Keratinocyte (primary cell): Measurements from ENCODE around the gene MCRIP2. TPM values are rescaled to one million over a fixed set of nuclear protein-coding genes. Genes with fewer than 3 reads are reported as not detected.
"Not testable (repeated sequence)": the region's sequence is repeated elsewhere in the genome, so short reads cannot be mapped to it uniquely, and the experiment has no call there.

Source experiments
- DNase-seq: peaks from one replicate; pipeline ENCODE4 v3.0.0-alpha.2; 2011; ENCODE audit warnings: low read depth, missing footprints, low spot score
- FAIRE-seq: peaks from 2 replicates; lab custom pipeline; 2011; peaks lifted over from hg19 to GRCh38; lab: Jason Lieb, UNC
- H2AFZ ChIP-seq: 2 replicates; pipeline ENCODE4 v1.6.0; 2012; ENCODE audit warnings: low read length, control low read depth, inconsistent platforms; ENCODE audit not compliant: control insufficient read depth
- H3K27ac ChIP-seq: 2 replicates; pipeline ENCODE4 v1.5.1; 2011; ENCODE audit warnings: low read length; ENCODE audit not compliant: control insufficient read depth, insufficient read depth
- H3K27me3 ChIP-seq: 3 replicates; pipeline ENCODE4 v1.6.0; 2011; ENCODE audit warnings: low read length; ENCODE audit not compliant: control insufficient read depth, insufficient read depth; ENCODE audit errors: extremely low read depth
- H3K36me3 ChIP-seq, 2 experiments: 2 replicates in 1 of 2; 3 replicates in 1 of 2; pipeline ENCODE4 v1.5.1; 2011; ENCODE audit warnings: low read length in 2 of 2, mild to moderate bottlenecking in 1 of 2; ENCODE audit not compliant: control insufficient read depth in 2 of 2, insufficient read depth in 2 of 2; ENCODE audit errors: extremely low read depth in 1 of 2
- H3K4me1 ChIP-seq: 3 replicates; pipeline ENCODE4 v1.5.1; 2011; ENCODE audit warnings: low read length; ENCODE audit not compliant: control insufficient read depth, insufficient read depth; ENCODE audit errors: extremely low read depth
- H3K4me2 ChIP-seq: 3 replicates; pipeline ENCODE4 v1.6.0; 2011; ENCODE audit warnings: low read depth, low read length; ENCODE audit not compliant: control insufficient read depth, insufficient read depth; ENCODE audit errors: extremely low read depth
- H3K4me3 ChIP-seq, 3 experiments: fragments of 200-600 bp in 1 of 3; sonication (generic) in 1 of 3; 2 replicates in 2 of 3; 3 replicates in 1 of 3; pipeline ENCODE4 v1.5.1; 2011 to 2016; ENCODE audit warnings: low read length in 3 of 3, mild to moderate bottlenecking in 3 of 3, control low read depth in 2 of 3, inconsistent platforms in 1 of 3, low read depth in 1 of 3, mixed read lengths in 1 of 3, mixed run types in 1 of 3, moderate library complexity in 1 of 3; ENCODE audit not compliant: control insufficient read depth in 2 of 3, insufficient read depth in 2 of 3; ENCODE audit errors: extremely low read depth in 1 of 3
- H3K79me2 ChIP-seq: 2 replicates; pipeline ENCODE4 v1.6.0; 2012; ENCODE audit warnings: low read length; ENCODE audit not compliant: control insufficient read depth, insufficient read depth
- H3K9ac ChIP-seq: 3 replicates; pipeline ENCODE4 v1.6.0; 2011; ENCODE audit warnings: low read length; ENCODE audit not compliant: control insufficient read depth, insufficient read depth; ENCODE audit errors: extremely low read depth
- H3K9me1 ChIP-seq: 3 replicates; pipeline ENCODE4 v1.6.0; 2011; ENCODE audit warnings: low read length; ENCODE audit not compliant: control insufficient read depth, insufficient read depth; ENCODE audit errors: extremely low read depth
- H3K9me3 ChIP-seq: 2 replicates; pipeline ENCODE4 v1.5.1; 2012; ENCODE audit warnings: low read depth, low read length; ENCODE audit not compliant: control insufficient read depth
- H4K20me1 ChIP-seq: 3 replicates; pipeline ENCODE4 v1.6.0; 2011; ENCODE audit warnings: low read length; ENCODE audit not compliant: control insufficient read depth, insufficient read depth; ENCODE audit errors: extremely low read depth
- EZH2 ChIP-seq: IDR thresholded peaks from one replicate; pipeline ENCODE4 v1.6.1; 2012; ENCODE audit warnings: inconsistent platforms, mild to moderate bottlenecking, low read length, moderate library complexity
- dilution Hi-C: fragments of 300-500 bp; cut with MboI; formaldehyde crosslinking; loops from one replicate; pipeline ENCODE4 v1.7.0; 2020; ENCODE audit warnings: low sequenced_read_pairs; ENCODE audit not compliant: extremely low pct_ligation_motif_present
- polyA plus RNA-seq, 5 experiments: library from polyadenylated mRNA; depleted of rRNA in 3 of 5; stranded (reverse) in 3 of 5; stranded (forward) in 1 of 5; unstranded in 1 of 5; fragments of >200 nt; gene quantifications; 1 replicate in 1 of 5; 2 replicates in 3 of 5; 3 replicates in 1 of 5; pipeline versions ENCODE4 v1.2.1 to v1.2.3, GENCODE V29; 2011 to 2012; ENCODE audit warnings: missing spikeins in 2 of 5, low read depth in 1 of 5, low replicate concordance in 1 of 5
- TF ChIP-seq, protein P1 (sequence below), 3 experiments: IDR thresholded peaks in 1 of 3; conservative IDR thresholded peaks in 1 of 3; optimal IDR thresholded peaks in 1 of 3; 2 replicates in 2 of 3; 3 replicates in 1 of 3; pipeline versions ENCODE3 to v1.5.1; 2011; ENCODE audit warnings: low read length in 3 of 3, mild to moderate bottlenecking in 3 of 3, moderate library complexity in 2 of 3, control low read depth in 1 of 3, inconsistent platforms in 1 of 3; ENCODE audit not compliant: insufficient read depth in 2 of 3; ENCODE audit errors: extremely low read depth in 1 of 3

Gene MCRIP2
- polyA plus RNA-seq, 1 donor (not counting 4 experiments of a cell fraction or from before 2014, with no cell fraction given), result 8.1 TPM

DNA sequence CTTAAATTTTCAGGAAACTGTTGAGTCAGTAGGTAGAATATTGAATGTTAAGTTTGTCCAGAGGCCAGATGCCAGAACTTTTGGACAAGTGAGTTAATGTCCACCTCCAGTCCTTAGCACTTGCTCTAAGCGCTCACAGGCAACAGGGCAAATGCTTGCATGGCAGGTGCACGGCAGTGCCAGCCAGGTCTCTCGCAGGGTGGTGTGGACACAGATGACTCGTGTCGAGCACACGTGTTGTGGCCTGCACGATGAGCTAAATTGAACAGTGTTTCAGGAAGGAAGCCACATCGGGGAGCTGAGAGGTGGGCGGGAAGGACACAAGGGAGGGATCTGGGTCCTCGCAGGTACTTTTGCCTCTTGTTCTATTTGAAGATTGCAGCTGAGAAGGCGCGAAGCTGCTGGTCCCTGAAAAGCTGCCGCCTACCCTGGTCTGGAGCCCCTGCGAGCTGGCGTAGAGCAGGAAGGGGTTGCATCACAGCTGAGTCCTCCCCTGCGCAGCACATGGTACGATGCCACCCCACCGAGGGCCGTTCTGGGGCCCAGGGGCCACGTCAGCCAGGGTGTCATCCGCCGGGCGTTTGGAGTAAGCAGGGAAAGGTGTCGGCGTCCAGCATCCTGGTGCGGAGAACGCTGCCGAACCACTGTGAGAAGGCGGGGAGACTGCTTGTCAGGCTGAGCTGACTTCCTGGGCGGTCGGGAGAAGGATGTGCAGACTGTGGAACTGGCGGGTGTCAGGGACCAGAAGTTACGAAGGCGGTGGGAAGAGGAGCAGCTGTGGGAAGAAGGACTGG is 45.5 kb upstream of the MCRIP2 start:
- no peak for DNase-seq
- TF ChIP-seq EZH2, result no peak
- TF ChIP-seq, protein P1, sequence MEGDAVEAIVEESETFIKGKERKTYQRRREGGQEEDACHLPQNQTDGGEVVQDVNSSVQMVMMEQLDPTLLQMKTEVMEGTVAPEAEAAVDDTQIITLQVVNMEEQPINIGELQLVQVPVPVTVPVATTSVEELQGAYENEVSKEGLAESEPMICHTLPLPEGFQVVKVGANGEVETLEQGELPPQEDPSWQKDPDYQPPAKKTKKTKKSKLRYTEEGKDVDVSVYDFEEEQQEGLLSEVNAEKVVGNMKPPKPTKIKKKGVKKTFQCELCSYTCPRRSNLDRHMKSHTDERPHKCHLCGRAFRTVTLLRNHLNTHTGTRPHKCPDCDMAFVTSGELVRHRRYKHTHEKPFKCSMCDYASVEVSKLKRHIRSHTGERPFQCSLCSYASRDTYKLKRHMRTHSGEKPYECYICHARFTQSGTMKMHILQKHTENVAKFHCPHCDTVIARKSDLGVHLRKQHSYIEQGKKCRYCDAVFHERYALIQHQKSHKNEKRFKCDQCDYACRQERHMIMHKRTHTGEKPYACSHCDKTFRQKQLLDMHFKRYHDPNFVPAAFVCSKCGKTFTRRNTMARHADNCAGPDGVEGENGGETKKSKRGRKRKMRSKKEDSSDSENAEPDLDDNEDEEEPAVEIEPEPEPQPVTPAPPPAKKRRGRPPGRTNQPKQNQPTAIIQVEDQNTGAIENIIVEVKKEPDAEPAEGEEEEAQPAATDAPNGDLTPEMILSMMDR (optimal IDR thresholded peaks at IDR 0.05 in 1 of 3, IDR thresholded peaks at IDR 0.05 in 1 of 3, conservative IDR thresholded peaks at IDR 0.05 in 1 of 3; ENCODE audit: extremely low read depth in 1 of 3, insufficient read depth in 2 of 3, low read length in 3 of 3), result no peak
- dilution Hi-C loops, result no loop called here
- Histone ChIP-seq H3K9ac (no peak overlapping the region), H3K4me2 (no peak overlapping the region), H3K9me3 (no peaks in the 10 kb centered on the region), H3K79me2 (peaks cover 39% of the 10 kb centered on the region), H3K4me3 (no peak overlapping the region), H3K4me1 (peaks cover 37% of the 10 kb centered on the region), H3K36me3 (peaks cover 3 to 4% of the 10 kb centered on the region in 2 experiments), H3K9me1 (peaks cover 10% of the 10 kb centered on the region), H2AFZ (no peak overlapping the region), H4K20me1 (peaks cover 41% of the 10 kb centered on the region), H3K27me3 (no peaks in the 10 kb centered on the region), H3K27ac (no peak overlapping the region)
- no peak for FAIRE-seq

GRCh38 chr16:596736-597060 is 44.9 kb upstream of the MCRIP2 start:
- Histone ChIP-seq H3K9me1 (peaks cover 10% of the 10 kb centered on the region), H3K36me3 (peaks cover 3 to 4% of the 10 kb centered on the region in 2 experiments), H3K4me3 (no peak overlapping the region), H3K9ac (no peak overlapping the region), H3K27me3 (no peaks in the 10 kb centered on the region), H3K4me2 (no peak overlapping the region), H3K4me1 (peaks cover 32% of the 10 kb centered on the region), H3K9me3 (no peaks in the 10 kb centered on the region), H3K79me2 (peaks cover 40% of the 10 kb centered on the region), H4K20me1 (peaks cover 40% of the 10 kb centered on the region), H2AFZ (no peak overlapping the region), H3K27ac (no peak overlapping the region)
- DNase-seq, result no peak
- TF ChIP-seq, protein P1 (optimal IDR thresholded peaks at IDR 0.05 in 1 of 3, IDR thresholded peaks at IDR 0.05 in 1 of 3, conservative IDR thresholded peaks at IDR 0.05 in 1 of 3; ENCODE audit: extremely low read depth in 1 of 3, insufficient read depth in 2 of 3, low read length in 3 of 3), result no peak
- TF ChIP-seq EZH2, result no peak
- dilution Hi-C loops, result no loop called here
- no peak for FAIRE-seq

GRCh38 chr16:597655-598054 is 44.0 kb upstream of the MCRIP2 start:
- H3K36me3 ChIP-seq, dilution Hi-C loops, DNase-seq, H3K9me3 ChIP-seq, FAIRE-seq, H3K27ac ChIP-seq, H2AFZ ChIP-seq, H3K9me1 ChIP-seq, H3K4me2 ChIP-seq, H3K4me3 ChIP-seq, H3K27me3 ChIP-seq, H3K9ac ChIP-seq: not testable (repeated sequence)
- Histone ChIP-seq H3K79me2 (peaks cover 37% of the 10 kb centered on the region), H4K20me1 (peaks cover 34% of the 10 kb centered on the region), H3K4me1 (peaks cover 23% of the 10 kb centered on the region)
